ENCODE data around the gene DOCK1.

DNA sequence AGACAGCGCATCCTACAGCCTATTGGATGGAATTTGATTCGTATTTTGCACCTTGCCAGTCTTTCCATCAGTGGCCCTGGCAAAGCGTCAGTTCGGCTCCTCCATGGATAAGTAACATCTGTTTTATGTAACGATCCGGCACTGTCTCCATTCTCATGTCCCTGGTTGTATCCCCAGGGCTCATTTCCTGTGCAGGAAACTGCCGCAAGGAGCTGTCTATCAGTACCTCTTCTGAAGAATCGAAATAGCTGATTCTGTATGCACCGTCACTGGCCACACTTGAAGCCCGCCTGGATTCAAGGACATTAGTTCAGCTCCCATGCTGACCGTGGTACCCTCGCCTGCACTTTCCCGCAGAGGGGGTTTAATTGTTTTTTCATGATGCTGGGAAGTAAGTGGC is 590.8 kb downstream of the DOCK1 start:
- no peak for TF ChIP-seq EZH2 (optimal IDR thresholded peaks at IDR 0.05; ENCODE audit: low read depth, low read length)
- TF ChIP-seq, protein P1, sequence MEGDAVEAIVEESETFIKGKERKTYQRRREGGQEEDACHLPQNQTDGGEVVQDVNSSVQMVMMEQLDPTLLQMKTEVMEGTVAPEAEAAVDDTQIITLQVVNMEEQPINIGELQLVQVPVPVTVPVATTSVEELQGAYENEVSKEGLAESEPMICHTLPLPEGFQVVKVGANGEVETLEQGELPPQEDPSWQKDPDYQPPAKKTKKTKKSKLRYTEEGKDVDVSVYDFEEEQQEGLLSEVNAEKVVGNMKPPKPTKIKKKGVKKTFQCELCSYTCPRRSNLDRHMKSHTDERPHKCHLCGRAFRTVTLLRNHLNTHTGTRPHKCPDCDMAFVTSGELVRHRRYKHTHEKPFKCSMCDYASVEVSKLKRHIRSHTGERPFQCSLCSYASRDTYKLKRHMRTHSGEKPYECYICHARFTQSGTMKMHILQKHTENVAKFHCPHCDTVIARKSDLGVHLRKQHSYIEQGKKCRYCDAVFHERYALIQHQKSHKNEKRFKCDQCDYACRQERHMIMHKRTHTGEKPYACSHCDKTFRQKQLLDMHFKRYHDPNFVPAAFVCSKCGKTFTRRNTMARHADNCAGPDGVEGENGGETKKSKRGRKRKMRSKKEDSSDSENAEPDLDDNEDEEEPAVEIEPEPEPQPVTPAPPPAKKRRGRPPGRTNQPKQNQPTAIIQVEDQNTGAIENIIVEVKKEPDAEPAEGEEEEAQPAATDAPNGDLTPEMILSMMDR (IDR thresholded peaks at IDR 0.05; ENCODE audit: low read length), result no peak

All from MM.1S (cell line).